Keratinocyte (primary cell): ENCODE results near the gene UBFD1. TPM values are rescaled to one million over a fixed set of nuclear protein-coding genes. Genes with fewer than 3 reads are reported as not detected.

Source experiments
- DNase-seq: peaks from one replicate; pipeline ENCODE4 v3.0.0-alpha.2; 2011; ENCODE audit warnings: low read depth, missing footprints, low spot score
- FAIRE-seq: peaks from 2 replicates; lab custom pipeline; 2011; peaks lifted over from hg19 to GRCh38; lab: Jason Lieb, UNC
- H2AFZ ChIP-seq: 2 replicates; pipeline ENCODE4 v1.6.0; 2012; ENCODE audit warnings: low read length, control low read depth, inconsistent platforms; ENCODE audit not compliant: control insufficient read depth
- H3K27ac ChIP-seq: 2 replicates; pipeline ENCODE4 v1.5.1; 2011; ENCODE audit warnings: low read length; ENCODE audit not compliant: control insufficient read depth, insufficient read depth
- H3K27me3 ChIP-seq: 3 replicates; pipeline ENCODE4 v1.6.0; 2011; ENCODE audit warnings: low read length; ENCODE audit not compliant: control insufficient read depth, insufficient read depth; ENCODE audit errors: extremely low read depth
- H3K36me3 ChIP-seq, 2 experiments: 2 replicates in 1 of 2; 3 replicates in 1 of 2; pipeline ENCODE4 v1.5.1; 2011; ENCODE audit warnings: low read length in 2 of 2, mild to moderate bottlenecking in 1 of 2; ENCODE audit not compliant: control insufficient read depth in 2 of 2, insufficient read depth in 2 of 2; ENCODE audit errors: extremely low read depth in 1 of 2
- H3K4me1 ChIP-seq: 3 replicates; pipeline ENCODE4 v1.5.1; 2011; ENCODE audit warnings: low read length; ENCODE audit not compliant: control insufficient read depth, insufficient read depth; ENCODE audit errors: extremely low read depth
- H3K4me2 ChIP-seq: 3 replicates; pipeline ENCODE4 v1.6.0; 2011; ENCODE audit warnings: low read depth, low read length; ENCODE audit not compliant: control insufficient read depth, insufficient read depth; ENCODE audit errors: extremely low read depth
- H3K4me3 ChIP-seq, 3 experiments: fragments of 200-600 bp in 1 of 3; sonication (generic) in 1 of 3; 2 replicates in 2 of 3; 3 replicates in 1 of 3; pipeline ENCODE4 v1.5.1; 2011 to 2016; ENCODE audit warnings: low read length in 3 of 3, mild to moderate bottlenecking in 3 of 3, control low read depth in 2 of 3, inconsistent platforms in 1 of 3, low read depth in 1 of 3, mixed read lengths in 1 of 3, mixed run types in 1 of 3, moderate library complexity in 1 of 3; ENCODE audit not compliant: control insufficient read depth in 2 of 3, insufficient read depth in 2 of 3; ENCODE audit errors: extremely low read depth in 1 of 3
- H3K79me2 ChIP-seq: 2 replicates; pipeline ENCODE4 v1.6.0; 2012; ENCODE audit warnings: low read length; ENCODE audit not compliant: control insufficient read depth, insufficient read depth
- H3K9ac ChIP-seq: 3 replicates; pipeline ENCODE4 v1.6.0; 2011; ENCODE audit warnings: low read length; ENCODE audit not compliant: control insufficient read depth, insufficient read depth; ENCODE audit errors: extremely low read depth
- H3K9me1 ChIP-seq: 3 replicates; pipeline ENCODE4 v1.6.0; 2011; ENCODE audit warnings: low read length; ENCODE audit not compliant: control insufficient read depth, insufficient read depth; ENCODE audit errors: extremely low read depth
- H3K9me3 ChIP-seq: 2 replicates; pipeline ENCODE4 v1.5.1; 2012; ENCODE audit warnings: low read depth, low read length; ENCODE audit not compliant: control insufficient read depth
- H4K20me1 ChIP-seq: 3 replicates; pipeline ENCODE4 v1.6.0; 2011; ENCODE audit warnings: low read length; ENCODE audit not compliant: control insufficient read depth, insufficient read depth; ENCODE audit errors: extremely low read depth
- EZH2 ChIP-seq: IDR thresholded peaks from one replicate; pipeline ENCODE4 v1.6.1; 2012; ENCODE audit warnings: inconsistent platforms, mild to moderate bottlenecking, low read length, moderate library complexity
- dilution Hi-C: fragments of 300-500 bp; cut with MboI; formaldehyde crosslinking; loops from one replicate; pipeline ENCODE4 v1.7.0; 2020; ENCODE audit warnings: low sequenced_read_pairs; ENCODE audit not compliant: extremely low pct_ligation_motif_present
- polyA plus RNA-seq, 5 experiments: library from polyadenylated mRNA; depleted of rRNA in 3 of 5; stranded (reverse) in 3 of 5; stranded (forward) in 1 of 5; unstranded in 1 of 5; fragments of >200 nt; gene quantifications; 1 replicate in 1 of 5; 2 replicates in 3 of 5; 3 replicates in 1 of 5; pipeline versions ENCODE4 v1.2.1 to v1.2.3, GENCODE V29; 2011 to 2012; ENCODE audit warnings: missing spikeins in 2 of 5, low read depth in 1 of 5, low replicate concordance in 1 of 5
- TF ChIP-seq, protein P1 (sequence below), 3 experiments: IDR thresholded peaks in 1 of 3; conservative IDR thresholded peaks in 1 of 3; optimal IDR thresholded peaks in 1 of 3; 2 replicates in 2 of 3; 3 replicates in 1 of 3; pipeline versions ENCODE3 to v1.5.1; 2011; ENCODE audit warnings: low read length in 3 of 3, mild to moderate bottlenecking in 3 of 3, moderate library complexity in 2 of 3, control low read depth in 1 of 3, inconsistent platforms in 1 of 3; ENCODE audit not compliant: insufficient read depth in 2 of 3; ENCODE audit errors: extremely low read depth in 1 of 3

Gene UBFD1
- polyA plus RNA-seq, 1 donor (not counting 4 experiments of a cell fraction or from before 2014, with no cell fraction given), result 36.3 TPM

- H3K4me1 ChIP-seq, result peaks cover 4% of the 10 kb centered on the region
- peaks cover 10% of the 10 kb centered on the region for H3K79me2 ChIP-seq
- no peaks in the 10 kb centered on the region for H3K9me3 ChIP-seq
- H4K20me1 ChIP-seq, result no peaks in the 10 kb centered on the region
- no peak for DNase-seq
- H3K27me3 ChIP-seq, result no peaks in the 10 kb centered on the region
- H3K9me1 ChIP-seq, result no peaks in the 10 kb centered on the region
- H3K4me3 ChIP-seq, result no peak overlapping the region
- dilution Hi-C loops, result no loop called here
- no peak overlapping the region for H3K9ac ChIP-seq
- H3K27ac ChIP-seq, result no peak overlapping the region
- no peak overlapping the region for H3K4me2 ChIP-seq
- no peak for TF ChIP-seq EZH2
- TF ChIP-seq, protein P1, sequence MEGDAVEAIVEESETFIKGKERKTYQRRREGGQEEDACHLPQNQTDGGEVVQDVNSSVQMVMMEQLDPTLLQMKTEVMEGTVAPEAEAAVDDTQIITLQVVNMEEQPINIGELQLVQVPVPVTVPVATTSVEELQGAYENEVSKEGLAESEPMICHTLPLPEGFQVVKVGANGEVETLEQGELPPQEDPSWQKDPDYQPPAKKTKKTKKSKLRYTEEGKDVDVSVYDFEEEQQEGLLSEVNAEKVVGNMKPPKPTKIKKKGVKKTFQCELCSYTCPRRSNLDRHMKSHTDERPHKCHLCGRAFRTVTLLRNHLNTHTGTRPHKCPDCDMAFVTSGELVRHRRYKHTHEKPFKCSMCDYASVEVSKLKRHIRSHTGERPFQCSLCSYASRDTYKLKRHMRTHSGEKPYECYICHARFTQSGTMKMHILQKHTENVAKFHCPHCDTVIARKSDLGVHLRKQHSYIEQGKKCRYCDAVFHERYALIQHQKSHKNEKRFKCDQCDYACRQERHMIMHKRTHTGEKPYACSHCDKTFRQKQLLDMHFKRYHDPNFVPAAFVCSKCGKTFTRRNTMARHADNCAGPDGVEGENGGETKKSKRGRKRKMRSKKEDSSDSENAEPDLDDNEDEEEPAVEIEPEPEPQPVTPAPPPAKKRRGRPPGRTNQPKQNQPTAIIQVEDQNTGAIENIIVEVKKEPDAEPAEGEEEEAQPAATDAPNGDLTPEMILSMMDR (optimal IDR thresholded peaks at IDR 0.05 in 1 of 3, IDR thresholded peaks at IDR 0.05 in 1 of 3, conservative IDR thresholded peaks at IDR 0.05 in 1 of 3; ENCODE audit: extremely low read depth in 1 of 3, insufficient read depth in 2 of 3, low read length in 3 of 3), result no peak
- H2AFZ ChIP-seq, result no peak overlapping the region
- H3K36me3 ChIP-seq, result peaks cover 24 to 29% of the 10 kb centered on the region in 2 experiments
- no peak for FAIRE-seq
Measured at GRCh38 chr16:23552161-23552560, 5.4 kb upstream of the UBFD1 start.

GRCh38 chr16:23554536-23554935 lies 3.0 kb upstream of the UBFD1 start:
- Histone ChIP-seq H3K4me1 (peaks cover 7% of the 10 kb centered on the region), H3K36me3 (peaks cover 14 to 22% of the 10 kb centered on the region in 2 experiments)
- FAIRE-seq, result no peak

More at GRCh38 chr16:23554536-23554935, 3.0 kb upstream of the UBFD1 start:
- no peak overlapping the region for H3K4me3 ChIP-seq
- H3K27ac ChIP-seq, result no peak overlapping the region
- H3K9me3 ChIP-seq, result no peaks in the 10 kb centered on the region
- no peak overlapping the region for H3K4me2 ChIP-seq
- no peak overlapping the region for H3K9ac ChIP-seq
- TF ChIP-seq EZH2, result no peak
- TF ChIP-seq, protein P1 (optimal IDR thresholded peaks at IDR 0.05 in 1 of 3, IDR thresholded peaks at IDR 0.05 in 1 of 3, conservative IDR thresholded peaks at IDR 0.05 in 1 of 3; ENCODE audit: extremely low read depth in 1 of 3, insufficient read depth in 2 of 3, low read length in 3 of 3), result no peak
- no peaks in the 10 kb centered on the region for H3K9me1 ChIP-seq
- no peak overlapping the region for H2AFZ ChIP-seq
- peaks cover 28% of the 10 kb centered on the region for H3K79me2 ChIP-seq
- DNase-seq, result no peak
- dilution Hi-C loops, result no loop called here
- H3K27me3 ChIP-seq, result no peaks in the 10 kb centered on the region
- no peaks in the 10 kb centered on the region for H4K20me1 ChIP-seq
